Activated T-helper 1 cell treated with Interleukin-2 at 50 U/mL for 16 hours (primary cell): ENCODE measurements around the gene CTBP2.

Experiments
- DNase-seq: peaks from one replicate; pipeline ENCODE4 v3.0.0-alpha.2; 2020; ENCODE audit warnings: low read depth

CTBP2 gene

GRCh38 chr10:125023255-125023654, 137.1 kb downstream of the CTBP2 start:
- no peak for DNase-seq

- DNase-seq = no peak
Measured at GRCh38 chr10:125022671-125023070, 137.7 kb downstream of the CTBP2 start.

GRCh38 chr10:125021686-125022344, 138.5 kb downstream of the CTBP2 start:
- DNase-seq = no peak

- no peak for DNase-seq
Measured at GRCh38 chr10:125020871-125021270, 139.5 kb downstream of the CTBP2 start.

- no peak for DNase-seq
Measured at GRCh38 chr10:125020386-125020785, 140.0 kb downstream of the CTBP2 start.

GRCh38 chr10:125018576-125019143, 141.7 kb downstream of the CTBP2 start:
- DNase-seq = no peak

GRCh38 chr10:125017547-125018298, 142.6 kb downstream of the CTBP2 start:
- no peak for DNase-seq

GRCh38 chr10:125016611-125017202, 143.7 kb downstream of the CTBP2 start:
- no peak for DNase-seq

GRCh38 chr10:125016123-125016522, 144.2 kb downstream of the CTBP2 start:
- DNase-seq = no peak

- no peak for DNase-seq
Measured at GRCh38 chr10:125015356-125015944, 144.9 kb downstream of the CTBP2 start.

GRCh38 chr10:125014836-125015355, 145.5 kb downstream of the CTBP2 start:
- DNase-seq = no peak

- no peak for DNase-seq
Measured at GRCh38 chr10:125014086-125014830, 146.1 kb downstream of the CTBP2 start.

GRCh38 chr10:125013529-125013872, 146.9 kb downstream of the CTBP2 start:
- no peak for DNase-seq

GRCh38 chr10:125012851-125013528, 147.4 kb downstream of the CTBP2 start:
- no peak for DNase-seq

GRCh38 chr10:125011926-125012705, 148.2 kb downstream of the CTBP2 start:
- no peak for DNase-seq

- DNase-seq = no peak
Measured at GRCh38 chr10:125011171-125011925, 149.0 kb downstream of the CTBP2 start.

GRCh38 chr10:125010362-125010761, 150.0 kb downstream of the CTBP2 start:
- no peak for DNase-seq

GRCh38 chr10:125009661-125010161, 150.7 kb downstream of the CTBP2 start:
- DNase-seq = no peak
